IPS-18c (cell line): Measurements from ENCODE around the gene VWCE.
A peak's percentile ranks its signal among the peaks of the same experiment; 100 is the strongest.

ENCODE experiments used
- H3K4me3 ChIP-seq: 2 replicates; pipeline ENCODE4 v1.7.0; 2013; ENCODE audit warnings: low read depth, mild to moderate bottlenecking, low read length, moderate library complexity; ENCODE audit not compliant: insufficient read depth
- H3K9me3 ChIP-seq: one replicate; pipeline ENCODE4 v1.6.1; 2013; ENCODE audit warnings: mild to moderate bottlenecking, low read length, moderate library complexity; ENCODE audit not compliant: control insufficient read depth, insufficient read depth

The VWCE gene

DNA sequence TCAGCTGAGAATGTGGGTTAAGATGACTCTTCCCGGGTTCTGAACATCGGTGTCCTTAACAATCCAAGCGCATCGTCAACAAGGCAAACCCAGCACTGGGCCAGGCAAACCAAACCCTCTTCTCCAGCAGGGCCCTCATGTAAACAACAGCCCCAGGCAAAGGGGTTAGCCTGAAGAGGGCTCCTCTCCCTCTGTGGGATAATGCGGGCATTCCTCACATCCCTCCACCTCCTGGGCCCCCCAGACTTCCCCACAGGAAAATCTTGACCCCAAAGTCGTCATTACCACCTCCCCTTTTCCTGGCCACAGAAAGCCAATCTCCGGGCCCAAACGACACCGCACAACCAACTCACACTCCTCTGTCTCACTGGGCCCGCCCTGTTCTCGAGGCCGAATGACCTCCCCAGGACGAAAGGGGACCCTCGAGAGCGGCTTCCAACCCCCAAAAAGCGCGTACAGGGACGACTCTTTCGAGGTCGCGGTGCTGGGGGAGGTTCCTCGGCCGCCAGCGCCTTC is 37.2 kb upstream of the VWCE start:
- Histone ChIP-seq H3K9me3 (no peaks in the 10 kb centered on the region), H3K4me3 (peak overlapping the region; percentile 76)

DNA sequence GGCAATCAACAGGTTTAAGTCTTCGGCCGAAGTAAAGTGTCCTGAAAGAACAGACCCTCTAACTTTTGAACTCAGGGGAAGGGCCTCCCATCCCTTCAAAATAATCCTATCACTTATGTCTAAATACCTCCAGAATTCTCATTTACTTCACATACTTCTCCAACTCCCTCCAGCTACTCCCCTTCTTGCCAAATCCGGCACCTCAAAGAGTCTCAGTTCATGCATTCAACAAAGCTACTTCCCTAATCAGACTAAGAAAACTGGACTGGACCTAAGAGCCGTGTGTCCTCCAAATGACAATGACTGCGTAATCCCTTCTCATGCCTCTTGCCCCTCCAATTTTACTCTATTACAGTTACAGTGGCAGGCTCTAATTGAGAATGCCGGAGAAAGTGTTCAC is 36.5 kb upstream of the VWCE start:
- H3K9me3 ChIP-seq: no peaks in the 10 kb centered on the region

DNA sequence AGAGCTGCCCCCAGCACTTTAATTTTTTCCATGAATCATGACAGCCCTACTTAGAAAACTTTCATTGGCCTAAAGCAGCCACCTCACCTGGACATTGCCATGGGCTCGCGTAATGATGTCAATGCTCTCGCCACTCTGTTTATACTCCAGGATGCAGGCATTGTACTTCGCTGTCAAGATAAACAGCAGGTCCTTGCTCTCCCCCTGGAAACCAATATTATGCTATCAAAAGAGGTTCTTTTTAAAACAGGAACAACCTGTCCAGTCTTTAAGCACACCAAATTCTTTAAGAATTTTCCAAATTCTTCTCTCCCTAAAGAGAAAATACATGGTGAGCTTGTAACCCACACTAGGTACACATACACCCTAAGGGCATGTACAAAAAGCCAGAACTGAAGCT is 34.8 kb upstream of the VWCE start:
- Histone ChIP-seq H3K4me3 (no peak overlapping the region), H3K9me3 (no peaks in the 10 kb centered on the region)

More for the DNA sequence above, 36.5 kb upstream of the VWCE start:
- H3K4me3 ChIP-seq: peak overlapping the region; percentile 76; the same call in 1 of the 2 replicates

DNA sequence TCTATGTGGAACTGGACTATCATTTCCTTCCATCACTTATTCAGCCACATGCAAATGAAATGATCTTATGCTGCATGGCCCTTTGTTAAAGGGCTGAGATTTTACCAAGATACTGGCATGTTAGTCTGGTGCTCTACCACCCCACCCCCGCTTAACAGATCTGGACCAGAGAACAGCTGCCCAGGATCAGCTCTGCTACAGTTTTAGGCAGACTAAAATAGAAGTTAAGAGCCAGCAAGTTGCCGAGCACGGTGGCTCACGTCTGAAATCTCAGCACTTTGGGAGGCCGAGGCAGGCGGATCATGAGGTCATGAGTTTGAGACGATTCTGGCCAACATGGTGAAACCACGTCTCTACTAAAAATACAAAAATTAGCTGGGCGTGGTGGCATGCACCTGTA is 33.2 kb upstream of the VWCE start:
- no peak overlapping the region for H3K4me3 ChIP-seq

DNA sequence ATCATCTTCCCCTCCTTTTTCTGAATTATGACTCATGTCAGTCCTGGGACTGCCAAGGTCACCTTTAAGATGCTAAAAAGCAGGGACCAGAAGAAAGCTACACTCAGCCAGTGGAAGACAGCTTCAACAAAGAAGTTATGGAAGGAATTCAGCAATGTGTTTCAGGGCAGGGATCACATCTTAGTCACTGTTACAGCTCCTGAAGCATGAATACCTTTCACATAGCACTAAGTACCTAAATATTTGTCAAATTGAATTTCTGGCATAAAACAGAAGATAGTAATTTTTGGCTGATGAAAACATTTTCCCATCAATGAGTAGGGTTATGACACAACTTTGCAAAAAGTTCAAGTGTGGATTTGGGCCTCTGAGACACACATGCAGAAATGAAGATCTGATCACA is 32.6 kb upstream of the VWCE start:
- H3K9me3 ChIP-seq: no peaks in the 10 kb centered on the region
- H3K4me3 ChIP-seq: no peak overlapping the region

More for the DNA sequence above, 33.2 kb upstream of the VWCE start:
- H3K9me3 ChIP-seq: no peaks in the 10 kb centered on the region

DNA sequence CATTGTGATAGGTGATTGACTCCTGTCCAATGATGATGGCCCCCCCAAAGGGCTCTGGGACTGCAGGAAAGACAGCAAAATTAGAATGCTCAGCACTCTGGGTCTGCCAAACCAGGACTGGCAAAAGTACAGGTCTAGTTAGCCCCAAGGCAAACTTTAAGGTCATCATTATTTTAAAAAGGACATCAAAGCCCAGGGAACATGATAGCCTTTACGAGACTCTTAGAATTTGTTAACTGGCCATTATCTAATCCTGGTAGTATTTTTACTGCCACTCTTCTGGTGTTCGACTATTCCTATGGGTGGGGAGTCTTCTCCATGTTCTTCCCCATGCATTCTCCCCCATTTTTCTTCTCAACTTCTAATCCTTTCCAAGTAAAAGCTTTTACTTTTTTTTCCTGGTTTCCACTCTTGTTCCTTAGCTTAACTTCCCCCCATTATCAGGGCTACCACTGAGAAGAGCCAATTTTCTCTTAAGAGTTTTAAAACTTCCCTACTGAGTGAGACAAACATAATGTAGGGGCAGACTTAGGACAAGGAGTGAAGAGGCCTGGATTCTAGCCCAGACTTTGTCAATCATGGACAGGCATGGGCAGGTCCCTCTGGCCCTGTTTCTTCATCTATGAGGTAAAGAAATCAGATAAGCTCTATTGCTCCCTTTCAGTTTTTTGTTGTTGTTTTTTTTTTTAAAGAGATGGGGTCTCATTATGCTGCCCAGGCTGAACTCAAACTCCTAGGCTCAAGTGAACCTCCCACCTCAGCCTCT is 30.7 kb upstream of the VWCE start:
- Histone ChIP-seq H3K4me3 (no peak overlapping the region), H3K9me3 (peaks cover 2% of the 10 kb centered on the region)

DNA sequence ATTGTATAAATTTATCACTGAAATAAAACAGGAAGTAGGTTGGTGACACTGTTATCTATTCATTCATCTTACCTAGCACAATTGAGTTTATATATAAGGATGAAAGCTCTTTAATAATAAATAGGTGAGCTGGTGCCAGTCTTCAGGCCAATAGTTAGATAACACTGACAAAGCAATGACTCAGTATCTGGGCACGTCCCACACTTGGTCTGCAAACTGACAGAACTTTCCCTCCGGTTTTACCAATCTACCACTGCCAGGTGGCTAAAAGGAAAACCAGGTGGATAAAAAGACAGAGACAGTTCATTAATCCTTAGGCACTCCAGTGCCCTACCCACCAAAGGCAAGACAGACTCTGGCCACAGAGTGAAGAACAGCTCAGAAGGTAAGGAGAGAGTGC is 20.1 kb upstream of the VWCE start:
- H3K4me3 ChIP-seq: no peak overlapping the region
- H3K9me3 ChIP-seq: no peaks in the 10 kb centered on the region

DNA sequence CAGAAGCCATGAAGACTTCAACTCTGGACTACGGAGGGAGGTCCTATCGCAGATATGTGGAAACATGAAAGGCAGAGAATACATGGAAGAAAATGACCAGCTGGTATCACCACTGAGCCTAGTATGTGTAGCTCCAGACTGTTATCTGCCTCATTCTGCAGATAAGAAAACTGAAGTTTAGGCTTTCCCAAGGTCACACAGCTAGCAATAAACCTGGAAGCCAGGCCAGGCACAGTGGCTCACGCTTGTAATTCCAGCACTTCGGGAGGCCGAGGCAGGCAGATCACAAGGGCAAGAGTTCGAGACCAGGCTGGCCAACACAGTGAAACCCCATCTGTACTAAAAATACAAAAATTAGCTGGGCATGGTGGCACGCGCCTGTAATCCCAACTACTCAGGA is 15.6 kb upstream of the VWCE start:
- no peaks in the 10 kb centered on the region for H3K9me3 ChIP-seq
- no peak overlapping the region for H3K4me3 ChIP-seq

DNA sequence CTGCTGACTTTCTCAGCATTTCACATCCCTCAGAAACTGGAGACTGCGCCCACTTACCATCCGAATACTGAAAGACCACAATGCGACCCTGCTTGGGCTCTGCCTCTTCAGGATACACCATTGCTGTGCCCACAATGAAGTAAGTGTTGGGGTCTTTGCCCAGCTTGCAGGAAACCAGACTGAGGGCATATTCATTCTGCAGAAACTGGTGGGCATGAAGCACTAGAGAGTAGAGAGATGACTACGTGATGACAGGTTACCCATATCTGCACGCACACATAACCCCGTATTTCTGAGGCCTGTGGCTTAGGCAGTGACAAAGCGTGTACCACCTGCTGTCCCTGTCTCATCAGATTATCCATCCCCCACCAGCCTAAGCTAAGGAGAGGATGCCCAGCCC is 14.6 kb upstream of the VWCE start:
- H3K9me3 ChIP-seq: no peaks in the 10 kb centered on the region
- H3K4me3 ChIP-seq: no peak overlapping the region

DNA sequence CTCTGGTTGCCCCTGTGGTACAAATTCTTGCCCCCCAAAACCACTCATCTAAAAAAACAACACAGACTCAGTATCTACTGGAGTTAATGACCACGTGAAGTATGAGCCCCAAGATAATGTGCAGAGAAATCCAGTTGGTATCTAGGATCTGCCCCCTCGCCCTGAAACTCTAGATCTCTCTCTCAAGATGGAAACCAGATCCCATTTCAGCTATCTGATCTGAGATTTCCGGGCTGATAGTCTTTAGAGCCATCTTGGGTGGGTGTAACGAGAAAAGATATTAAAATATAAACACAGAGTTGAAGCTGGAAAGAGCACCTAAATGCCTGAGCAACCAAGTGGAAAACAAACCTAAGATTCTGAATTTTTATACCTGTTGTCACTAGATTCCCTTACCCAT is 14.0 kb upstream of the VWCE start:
- no peak overlapping the region for H3K4me3 ChIP-seq
- no peaks in the 10 kb centered on the region for H3K9me3 ChIP-seq

DNA sequence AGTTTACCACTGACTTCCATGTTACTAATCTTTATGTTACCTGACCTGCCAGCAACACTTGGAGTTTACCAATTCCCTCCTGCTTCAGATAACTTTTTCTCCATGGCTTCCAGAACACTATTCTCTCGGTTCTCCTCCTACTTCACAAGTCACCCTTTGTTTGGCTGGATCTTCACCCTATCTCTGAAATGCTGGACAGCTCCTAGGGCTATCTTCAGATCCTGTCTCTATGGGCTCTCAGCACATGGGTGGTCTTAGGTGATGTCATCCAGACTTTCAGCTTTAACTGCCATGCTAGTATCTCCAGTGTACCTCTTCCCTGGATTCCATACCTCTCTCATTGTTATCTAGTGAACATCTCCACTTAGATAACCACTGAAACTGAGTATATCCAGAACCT is 12.2 kb upstream of the VWCE start:
- no peaks in the 10 kb centered on the region for H3K9me3 ChIP-seq
- no peak overlapping the region for H3K4me3 ChIP-seq

DNA sequence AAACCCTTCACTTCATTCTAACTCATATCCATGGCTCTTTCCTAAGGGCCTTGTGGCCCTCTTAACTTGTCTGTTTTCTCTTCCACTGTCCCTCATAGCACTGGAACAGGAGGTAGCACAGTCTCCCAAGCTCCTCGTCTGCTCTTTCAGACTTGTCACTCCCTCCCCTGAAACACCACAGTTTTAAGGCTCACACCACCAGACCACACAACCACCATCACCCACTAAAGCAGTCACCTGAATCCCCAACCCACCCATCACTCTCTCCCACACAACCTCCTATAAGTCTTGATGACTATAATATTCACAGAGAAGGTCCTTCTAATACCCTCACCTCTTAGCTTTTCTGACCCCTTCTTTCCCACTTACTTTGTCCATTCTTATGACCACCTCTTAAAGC is 11.1 kb upstream of the VWCE start:
- no peak overlapping the region for H3K4me3 ChIP-seq
- H3K9me3 ChIP-seq: no peaks in the 10 kb centered on the region

DNA sequence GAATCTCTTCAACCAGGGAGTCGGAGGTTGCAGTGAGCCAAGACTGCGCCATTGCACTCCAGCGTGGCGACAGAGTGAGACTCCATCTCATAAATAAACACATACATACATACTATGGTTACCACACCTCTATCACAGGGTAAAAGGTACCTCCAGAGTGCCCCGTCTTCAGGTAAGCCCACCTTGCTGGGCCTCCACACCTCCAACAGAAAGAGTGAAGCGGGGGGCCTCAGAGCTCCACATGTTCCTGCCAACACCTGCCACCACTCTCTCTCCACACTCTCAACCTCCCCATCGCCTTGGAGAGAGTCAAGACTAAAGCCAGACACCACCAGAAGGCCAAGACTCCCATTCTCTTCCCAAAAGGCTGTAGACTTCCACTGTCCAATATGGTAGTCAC is 10.3 kb upstream of the VWCE start:
- H3K4me3 ChIP-seq: no peak overlapping the region

DNA sequence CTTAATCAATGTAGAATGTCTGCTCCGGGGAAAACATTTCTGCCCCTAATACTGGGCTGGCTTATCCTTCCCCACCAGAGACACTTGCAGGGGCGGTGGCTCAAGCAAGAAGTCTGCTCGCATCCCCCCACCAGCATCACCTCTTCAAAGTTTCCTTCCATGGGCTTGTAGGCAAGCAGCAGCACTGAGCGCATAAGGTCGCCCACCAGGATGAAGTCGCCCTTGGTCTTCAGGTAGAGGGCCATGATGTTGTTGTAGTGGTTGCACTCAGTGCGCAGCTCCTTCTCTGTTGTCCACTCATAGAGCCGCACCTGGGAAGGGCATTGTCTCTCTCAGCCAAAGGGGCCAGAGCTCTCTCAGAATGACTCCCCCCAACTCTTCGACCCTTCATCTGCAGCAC is 8.6 kb upstream of the VWCE start:
- Histone ChIP-seq H3K9me3 (no peaks in the 10 kb centered on the region), H3K4me3 (no peak overlapping the region)

More for the DNA sequence above, 10.3 kb upstream of the VWCE start:
- no peaks in the 10 kb centered on the region for H3K9me3 ChIP-seq

DNA sequence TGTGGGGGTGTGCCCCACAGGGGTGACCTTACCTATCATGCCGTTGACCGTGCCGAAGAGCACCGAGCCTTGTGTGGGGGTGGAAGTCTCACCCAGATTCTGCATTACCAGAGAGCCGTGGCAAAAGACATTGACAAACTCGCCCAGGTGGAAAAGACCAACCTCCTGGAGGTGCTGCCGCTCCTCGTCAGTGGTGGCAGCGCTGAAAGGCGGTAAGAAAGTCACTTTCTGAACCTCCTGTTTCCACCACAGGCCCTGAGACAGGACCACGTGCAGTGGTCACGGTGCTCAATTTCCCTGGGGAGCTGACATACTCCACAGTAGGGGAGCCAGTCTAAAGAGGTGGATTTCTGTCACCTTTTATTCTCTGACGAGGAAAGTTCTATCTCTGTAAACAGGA is 7.4 kb upstream of the VWCE start:
- H3K9me3 ChIP-seq: no peaks in the 10 kb centered on the region

DNA sequence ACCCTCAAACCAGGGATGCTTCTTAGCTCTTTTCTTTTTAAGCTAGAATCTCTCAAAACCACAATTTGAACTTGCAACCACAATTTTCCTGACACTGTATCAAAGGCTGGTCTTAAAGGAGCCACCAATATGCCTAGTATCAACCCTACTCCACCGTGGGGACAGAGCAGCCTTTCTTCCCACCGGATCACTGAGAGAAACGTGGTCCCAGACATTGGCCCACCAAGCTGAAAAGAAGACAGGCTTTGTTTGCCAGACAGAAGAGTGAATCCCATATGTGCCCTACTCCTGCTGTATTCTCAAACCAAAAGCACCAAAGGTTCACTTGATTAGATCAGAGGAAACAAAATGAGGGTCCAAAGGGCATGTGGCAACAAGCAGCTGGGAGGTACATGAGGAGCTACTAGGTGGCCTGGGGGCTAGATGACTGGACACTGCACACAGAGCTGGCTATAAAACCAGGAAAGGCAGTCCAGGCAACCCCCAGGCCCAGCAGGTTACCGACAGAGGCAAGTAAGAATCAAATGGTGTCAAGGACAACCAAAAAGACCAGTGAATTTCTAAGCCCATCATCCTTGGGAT is 3.6 kb upstream of the VWCE start:
- Histone ChIP-seq H3K9me3 (no peaks in the 10 kb centered on the region), H3K4me3 (no peak overlapping the region; the same call in 1 of the 2 replicates)

More for the DNA sequence above, 7.4 kb upstream of the VWCE start:
- no peak overlapping the region for H3K4me3 ChIP-seq

DNA sequence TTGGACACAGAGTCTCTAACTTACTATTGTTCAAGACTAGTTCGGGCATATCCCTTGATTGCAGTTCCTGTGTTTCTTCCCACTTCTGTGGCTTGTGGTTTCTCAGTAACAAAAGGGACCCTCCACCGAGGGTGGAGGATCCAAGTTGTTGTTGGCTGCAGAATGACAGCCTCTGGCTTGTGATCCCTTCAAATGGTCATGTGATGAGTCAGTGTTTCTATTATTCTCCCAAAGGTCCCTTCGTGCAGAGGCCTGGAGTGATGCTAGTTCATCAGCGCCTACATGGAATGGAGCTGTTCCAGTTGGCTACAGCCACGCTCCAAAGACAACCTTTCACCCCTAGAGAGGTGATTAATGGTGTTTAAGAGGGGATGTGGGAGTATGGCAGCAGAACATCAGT is 2.6 kb upstream of the VWCE start:
- H3K4me3 ChIP-seq: no peak overlapping the region
- no peaks in the 10 kb centered on the region for H3K9me3 ChIP-seq

DNA sequence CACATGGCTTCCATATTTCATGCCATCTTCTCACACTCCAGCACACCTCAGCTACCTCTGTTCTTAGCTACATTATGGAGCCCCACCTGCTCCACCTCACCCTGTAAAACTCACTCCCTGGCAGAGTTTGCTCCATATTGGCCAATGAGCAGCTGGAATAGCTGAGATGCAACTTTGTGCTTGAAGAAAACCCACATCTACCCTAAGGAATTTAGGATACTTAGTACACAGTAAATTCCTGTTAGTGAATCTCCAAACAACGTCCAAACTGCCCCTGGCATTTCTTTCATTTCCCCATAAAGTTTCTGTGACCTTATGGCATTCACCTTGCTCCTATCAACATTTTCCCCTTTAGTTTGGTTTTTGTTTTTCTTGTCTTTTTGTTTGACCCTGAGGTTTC is 2.2 kb upstream of the VWCE start:
- Histone ChIP-seq H3K4me3 (no peak overlapping the region), H3K9me3 (no peaks in the 10 kb centered on the region)

DNA sequence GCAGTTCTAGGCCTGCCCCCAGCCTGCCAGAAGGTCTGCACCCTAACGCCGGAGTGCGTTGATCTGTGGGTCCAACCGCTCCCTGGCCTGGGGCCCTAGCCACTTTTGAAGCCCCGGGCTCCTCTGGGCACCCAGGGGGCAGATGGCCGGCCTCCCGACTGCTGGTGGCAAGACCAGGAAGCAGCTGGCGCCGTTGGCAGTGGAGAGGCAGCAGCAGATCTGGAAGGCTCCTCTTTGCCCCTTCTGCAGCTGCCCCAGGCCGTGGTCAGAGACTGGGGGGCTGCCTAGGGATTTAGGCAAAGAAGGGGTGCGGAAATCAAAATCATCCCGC is 445 bp upstream of the VWCE start:
- no peaks in the 10 kb centered on the region for H3K9me3 ChIP-seq
- H3K4me3 ChIP-seq: peak overlapping the region; percentile 73; the same call in 1 of the 2 replicates
